Coronary artery (tissue), 2 donors: Measurements from ENCODE around the gene NCKAP1.
A peak's percentile ranks its signal among the peaks of the same experiment; 100 is the strongest.

Source experiments
- DNase-seq: peaks from one replicate; pipeline ENCODE4 v3.0.0-alpha.2; 2017; ENCODE audit warnings: low spot score
- H3K27ac ChIP-seq, 2 donors: fragments of 200-600 bp; sonication (generic); one replicate each; pipeline ENCODE4 v1.5.1; 2016 to 2019
- H3K4me3 ChIP-seq: fragments of 200-600 bp; sonication (generic); 2 replicates; pipeline ENCODE4 v1.5.1; 2016; ENCODE audit warnings: mild to moderate bottlenecking, moderate library complexity
- CTCF ChIP-seq: fragments of 200-600 bp; sonication (generic); IDR thresholded peaks from one replicate; pipeline ENCODE4 v1.5.1; 2019; ENCODE audit warnings: antibody characterized with exemption

Gene NCKAP1

GRCh38 chr2:182870227-182870626 lies 168.0 kb downstream of the NCKAP1 start:
- DNase-seq = no peak
- H3K4me3 ChIP-seq = no peak overlapping the region
- no peak for TF ChIP-seq CTCF
- no peak overlapping the region for H3K27ac ChIP-seq

- TF ChIP-seq CTCF = no peak
- peak overlapping the region in 1 of 2 donors; percentile 11 for H3K27ac ChIP-seq
- no peak for DNase-seq
- no peak overlapping the region for H3K4me3 ChIP-seq
Observed at GRCh38 chr2:182868054-182868796, 170.0 kb downstream of the NCKAP1 start.

GRCh38 chr2:182867426-182868053 lies 170.7 kb downstream of the NCKAP1 start:
- Histone ChIP-seq H3K27ac (peak overlapping the region; percentile 25 to 84), H3K4me3 (peak overlapping the region; percentile 78)
- TF ChIP-seq CTCF = no peak
- DNase-seq = no peak

- Histone ChIP-seq H3K27ac (peak within 1 kb of the TSS; percentile 25 to 84), H3K4me3 (peak within 1 kb of the TSS; percentile 78)
- TF ChIP-seq CTCF = no peak
- peak; percentile 89 for DNase-seq
Observed at GRCh38 chr2:182866461-182867406, 171.5 kb downstream of the NCKAP1 start, which contains the start of gene FRZB. Gene FRZB, minus strand, starts transcription at chr2:182866637. Its CDS starts 85 bp downstream, at chr2:182866552.

GRCh38 chr2:182866095-182866460 lies 172.2 kb downstream of the NCKAP1 start:
- no peak for DNase-seq
- H3K27ac ChIP-seq = peak overlapping the region; percentile 25 to 84
- peak overlapping the region; percentile 78 for H3K4me3 ChIP-seq
- TF ChIP-seq CTCF = no peak

- DNase-seq = no peak
Observed at GRCh38 chr2:182864949-182865570, 173.2 kb downstream of the NCKAP1 start.

More at GRCh38 chr2:182864949-182865570, 173.2 kb downstream of the NCKAP1 start:
- peak overlapping the region; percentile 78 for H3K4me3 ChIP-seq
- no peak for TF ChIP-seq CTCF
- peak overlapping the region; percentile 1 to 73 for H3K27ac ChIP-seq
